Measurements from ENCODE around the gene MSRB1. TPM values are rescaled to one million over a fixed set of nuclear protein-coding genes. Genes with fewer than 3 reads are reported as not detected.

The MSRB1 gene
- total RNA-seq, 1 experiment from 2014 or later: 18.3 TPM

DNA sequence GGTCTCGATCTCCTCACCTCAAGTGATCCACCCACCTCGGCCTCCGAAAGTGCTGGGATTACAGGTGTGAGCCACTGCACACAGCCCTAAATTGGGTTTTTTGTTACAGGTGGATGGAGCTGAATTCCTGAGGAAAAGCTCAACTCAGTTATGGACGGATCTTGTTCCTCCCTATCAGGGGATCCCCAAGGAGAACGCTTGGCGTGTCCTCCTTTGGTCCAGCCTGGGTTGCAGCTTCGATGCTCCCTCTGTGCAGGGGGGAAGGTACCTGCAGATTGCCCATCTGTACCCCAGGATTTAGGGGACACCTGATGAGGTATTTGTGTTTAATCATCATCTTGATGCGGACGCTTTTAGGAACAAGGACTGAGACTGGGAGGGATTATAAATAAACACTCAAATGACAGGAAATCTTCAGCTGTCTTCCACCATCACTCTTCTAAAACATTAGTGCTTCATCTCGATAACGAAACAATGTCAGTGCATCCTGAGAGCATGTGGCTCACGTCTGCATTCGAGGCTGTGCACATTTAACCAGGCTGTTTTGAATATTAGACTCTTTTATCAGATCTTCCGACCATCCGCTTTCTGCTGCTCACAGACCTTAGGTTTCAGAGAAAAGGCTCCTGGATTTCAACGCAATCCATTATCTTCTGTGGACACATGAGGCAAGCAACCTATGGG, 52.8 kb downstream of the MSRB1 start:
- Histone ChIP-seq H3K4me2 (ENCODE audit: low read length) (no peak overlapping the region), H2AFZ (ENCODE audit: low read depth, low read length, poor library complexity, severe bottlenecking) (no peak overlapping the region), H3K36me3 (ENCODE audit: control insufficient read depth in 1 of 2, insufficient read depth in 2 of 2, low read length in 2 of 2) (no peaks in the 10 kb centered on the region), H3K9me3 (ENCODE audit: control insufficient read depth in 1 of 2, insufficient read depth in 1 of 2, low read depth in 1 of 2, low read length in 2 of 2) (no peaks in the 10 kb centered on the region), H3K4me3 (replicated peaks in 1 of 2; ENCODE audit: low read depth in 1 of 2, low read length in 2 of 2) (no peak overlapping the region), H3K79me2 (ENCODE audit: insufficient read depth, low read length) (no peaks in the 10 kb centered on the region), H3K9ac (ENCODE audit: low read length) (no peak overlapping the region), H3K27ac (ENCODE audit: low read depth, low read length) (no peak overlapping the region), H3K27me3 (ENCODE audit: insufficient read depth, low read length) (peaks cover 15% of the 10 kb centered on the region; the same call in 1 of the 2 replicates), H4K20me1 (ENCODE audit: insufficient read depth) (no peaks in the 10 kb centered on the region), H3K9me2 (ENCODE audit: insufficient read depth) (no peaks in the 10 kb centered on the region), H3K4me1 (ENCODE audit: control insufficient read depth in 1 of 2, insufficient read depth in 2 of 2, low read length in 2 of 2) (no peaks in the 10 kb centered on the region)
- TF ChIP-seq EZH2phosphoT487 (IDR thresholded peaks at IDR 0.05; ENCODE audit: borderline replicate concordance): no peak
- TF ChIP-seq, protein P1, sequence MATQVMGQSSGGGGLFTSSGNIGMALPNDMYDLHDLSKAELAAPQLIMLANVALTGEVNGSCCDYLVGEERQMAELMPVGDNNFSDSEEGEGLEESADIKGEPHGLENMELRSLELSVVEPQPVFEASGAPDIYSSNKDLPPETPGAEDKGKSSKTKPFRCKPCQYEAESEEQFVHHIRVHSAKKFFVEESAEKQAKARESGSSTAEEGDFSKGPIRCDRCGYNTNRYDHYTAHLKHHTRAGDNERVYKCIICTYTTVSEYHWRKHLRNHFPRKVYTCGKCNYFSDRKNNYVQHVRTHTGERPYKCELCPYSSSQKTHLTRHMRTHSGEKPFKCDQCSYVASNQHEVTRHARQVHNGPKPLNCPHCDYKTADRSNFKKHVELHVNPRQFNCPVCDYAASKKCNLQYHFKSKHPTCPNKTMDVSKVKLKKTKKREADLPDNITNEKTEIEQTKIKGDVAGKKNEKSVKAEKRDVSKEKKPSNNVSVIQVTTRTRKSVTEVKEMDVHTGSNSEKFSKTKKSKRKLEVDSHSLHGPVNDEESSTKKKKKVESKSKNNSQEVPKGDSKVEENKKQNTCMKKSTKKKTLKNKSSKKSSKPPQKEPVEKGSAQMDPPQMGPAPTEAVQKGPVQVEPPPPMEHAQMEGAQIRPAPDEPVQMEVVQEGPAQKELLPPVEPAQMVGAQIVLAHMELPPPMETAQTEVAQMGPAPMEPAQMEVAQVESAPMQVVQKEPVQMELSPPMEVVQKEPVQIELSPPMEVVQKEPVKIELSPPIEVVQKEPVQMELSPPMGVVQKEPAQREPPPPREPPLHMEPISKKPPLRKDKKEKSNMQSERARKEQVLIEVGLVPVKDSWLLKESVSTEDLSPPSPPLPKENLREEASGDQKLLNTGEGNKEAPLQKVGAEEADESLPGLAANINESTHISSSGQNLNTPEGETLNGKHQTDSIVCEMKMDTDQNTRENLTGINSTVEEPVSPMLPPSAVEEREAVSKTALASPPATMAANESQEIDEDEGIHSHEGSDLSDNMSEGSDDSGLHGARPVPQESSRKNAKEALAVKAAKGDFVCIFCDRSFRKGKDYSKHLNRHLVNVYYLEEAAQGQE (IDR thresholded peaks at IDR 0.05; ENCODE audit: low read depth): no peak
- no peak for TF ChIP-seq MAX (IDR thresholded peaks at IDR 0.05)
- TF ChIP-seq POLR2A (IDR thresholded peaks at IDR 0.05; ENCODE audit: borderline replicate concordance, extremely low read depth, insufficient read depth, insufficient read length): no peak
- TF ChIP-seq POLR2AphosphoS5 (IDR thresholded peaks at IDR 0.05; ENCODE audit: low read depth, low read length): no peak
- TF ChIP-seq ZFX (IDR thresholded peaks at IDR 0.05): no peak
- no peak for TF ChIP-seq YY1 (IDR thresholded peaks at IDR 0.05; ENCODE audit: extremely low read depth, insufficient replicate concordance, low read depth, low read length)
- no peak for TF ChIP-seq JUND (IDR thresholded peaks at IDR 0.05)
- no peak for TF ChIP-seq SIN3A (IDR thresholded peaks at IDR 0.05; ENCODE audit: low read depth)
- TF ChIP-seq TCF7L2 (IDR thresholded peaks at IDR 0.05; ENCODE audit: borderline replicate concordance, extremely low read depth, insufficient read depth, insufficient read length): no peak
- no peak for TF ChIP-seq SP1 (IDR thresholded peaks at IDR 0.05; ENCODE audit: low read depth)
- TF ChIP-seq CBX3 (IDR thresholded peaks at IDR 0.05; ENCODE audit: low read depth): no peak
- no peak for TF ChIP-seq ELF1 (IDR thresholded peaks at IDR 0.05; ENCODE audit: borderline replicate concordance, low read depth)
- no peak for TF ChIP-seq EGR1 (IDR thresholded peaks at IDR 0.05; ENCODE audit: low read depth)
- TF ChIP-seq, protein P2, sequence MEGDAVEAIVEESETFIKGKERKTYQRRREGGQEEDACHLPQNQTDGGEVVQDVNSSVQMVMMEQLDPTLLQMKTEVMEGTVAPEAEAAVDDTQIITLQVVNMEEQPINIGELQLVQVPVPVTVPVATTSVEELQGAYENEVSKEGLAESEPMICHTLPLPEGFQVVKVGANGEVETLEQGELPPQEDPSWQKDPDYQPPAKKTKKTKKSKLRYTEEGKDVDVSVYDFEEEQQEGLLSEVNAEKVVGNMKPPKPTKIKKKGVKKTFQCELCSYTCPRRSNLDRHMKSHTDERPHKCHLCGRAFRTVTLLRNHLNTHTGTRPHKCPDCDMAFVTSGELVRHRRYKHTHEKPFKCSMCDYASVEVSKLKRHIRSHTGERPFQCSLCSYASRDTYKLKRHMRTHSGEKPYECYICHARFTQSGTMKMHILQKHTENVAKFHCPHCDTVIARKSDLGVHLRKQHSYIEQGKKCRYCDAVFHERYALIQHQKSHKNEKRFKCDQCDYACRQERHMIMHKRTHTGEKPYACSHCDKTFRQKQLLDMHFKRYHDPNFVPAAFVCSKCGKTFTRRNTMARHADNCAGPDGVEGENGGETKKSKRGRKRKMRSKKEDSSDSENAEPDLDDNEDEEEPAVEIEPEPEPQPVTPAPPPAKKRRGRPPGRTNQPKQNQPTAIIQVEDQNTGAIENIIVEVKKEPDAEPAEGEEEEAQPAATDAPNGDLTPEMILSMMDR (IDR thresholded peaks at IDR 0.05 in 2 of 3, conservative IDR thresholded peaks at IDR 0.05 in 1 of 3; ENCODE audit: borderline replicate concordance in 1 of 3, insufficient read depth in 1 of 3, low read depth in 2 of 3, low read length in 2 of 3): no peak
- TF ChIP-seq EZH2 (IDR thresholded peaks at IDR 0.05): no peak
- TF ChIP-seq FOSL1 (IDR thresholded peaks at IDR 0.05; ENCODE audit: low read depth): no peak
- RAD21 ChIA-PET (ENCODE audit: low non-redundant PET in 1 of 2, low total read pairs in 2 of 2, uncharacterized antibody in 2 of 2, unreplicated experiment in 2 of 2): no interaction called here
- DNase-seq (ENCODE audit: low read depth, low spot score): no peak
- no TSS peak for BruUV-seq (replicated peaks)
- no peak for ATAC-seq
- POLR2A ChIA-PET: no interaction called here
- CTCF ChIA-PET: no interaction called here
- intact Hi-C loops (cut with micrococcal nuclease): no loop called here

Measured in HCT116 (cell line).